ENCODE measurements around the gene WDR82. TPM values are rescaled to one million over a fixed set of nuclear protein-coding genes. Genes with fewer than 3 reads are reported as not detected.

The WDR82 gene
- total RNA-seq, 3 donors from 2014 or later = 49.6 to 53.1 (median 52.1) TPM

GRCh38 chr3:52259448-52259847 lies 19.0 kb downstream of the WDR82 start:
- H3K27ac ChIP-seq = no peak overlapping the region

GRCh38 chr3:52259035-52259434 lies 19.4 kb downstream of the WDR82 start:
- Histone ChIP-seq H3K9me3 (no peaks in the 10 kb centered on the region), H3K4me1 (no peaks in the 10 kb centered on the region), H3K27me3 (no peaks in the 10 kb centered on the region), H3K27ac (no peak overlapping the region), H3K36me3 (peaks cover 13% of the 10 kb centered on the region), H3K4me3 (no peak overlapping the region)
- intact Hi-C loops (cut with DNase I; ENCODE audit: low total_unique reads) = no loop called here
- no peak for DNase-seq (ENCODE audit: low spot score in 2 of 2)
- TF ChIP-seq CTCF (IDR thresholded peaks at IDR 0.05) = no peak

More at GRCh38 chr3:52259448-52259847, 19.0 kb downstream of the WDR82 start:
- Histone ChIP-seq H3K4me3 (no peak overlapping the region), H3K36me3 (peaks cover 13% of the 10 kb centered on the region), H3K4me1 (no peaks in the 10 kb centered on the region), H3K27me3 (no peaks in the 10 kb centered on the region), H3K9me3 (no peaks in the 10 kb centered on the region)
- intact Hi-C loops (cut with DNase I; ENCODE audit: low total_unique reads) = no loop called here
- TF ChIP-seq POLR2AphosphoS5 (IDR thresholded peaks at IDR 0.05) = no peak
- DNase-seq (ENCODE audit: low spot score in 2 of 2) = no peak

GRCh38 chr3:52257911-52258310 lies 20.5 kb downstream of the WDR82 start:
- no peak for DNase-seq (ENCODE audit: low spot score in 2 of 2)
- H3K9me3 ChIP-seq = no peaks in the 10 kb centered on the region
- TF ChIP-seq POLR2AphosphoS5 (IDR thresholded peaks at IDR 0.05) (no peak), CTCF (IDR thresholded peaks at IDR 0.05) (no peak)
- H3K27me3 ChIP-seq = no peaks in the 10 kb centered on the region
- no peaks in the 10 kb centered on the region for H3K4me1 ChIP-seq
- H3K27ac ChIP-seq = no peak overlapping the region
- no peak overlapping the region for H3K4me3 ChIP-seq
- H3K36me3 ChIP-seq = peaks cover 13% of the 10 kb centered on the region
- intact Hi-C loops (cut with DNase I; ENCODE audit: low total_unique reads) = no loop called here

GRCh38 chr3:52256622-52257021 lies 21.8 kb downstream of the WDR82 start:
- Histone ChIP-seq H3K9me3 (no peaks in the 10 kb centered on the region), H3K36me3 (peaks cover 13% of the 10 kb centered on the region), H3K27me3 (no peaks in the 10 kb centered on the region), H3K4me1 (no peaks in the 10 kb centered on the region), H3K4me3 (no peak overlapping the region), H3K27ac (no peak overlapping the region)
- intact Hi-C loops (cut with DNase I; ENCODE audit: low total_unique reads) = no loop called here
- DNase-seq (ENCODE audit: low spot score in 2 of 2) = no peak
- no peak for TF ChIP-seq CTCF (IDR thresholded peaks at IDR 0.05)
- TF ChIP-seq POLR2AphosphoS5 (IDR thresholded peaks at IDR 0.05) = no peak
- TF ChIP-seq POLR2A (IDR thresholded peaks at IDR 0.05) = no peak

- no peak for TF ChIP-seq CTCF (IDR thresholded peaks at IDR 0.05)
- Histone ChIP-seq H3K4me3 (no peak overlapping the region), H3K27ac (no peak overlapping the region), H3K4me1 (no peaks in the 10 kb centered on the region), H3K36me3 (peaks cover 13% of the 10 kb centered on the region), H3K9me3 (no peaks in the 10 kb centered on the region), H3K27me3 (no peaks in the 10 kb centered on the region)
- intact Hi-C loops (cut with DNase I; ENCODE audit: low total_unique reads) = no loop called here
- DNase-seq (ENCODE audit: low spot score in 2 of 2) = no peak
Observed at GRCh38 chr3:52256159-52256558, 22.3 kb downstream of the WDR82 start.

GRCh38 chr3:52254608-52255007 lies 23.8 kb downstream of the WDR82 start:
- H3K27ac ChIP-seq = no peak overlapping the region
- intact Hi-C loops (cut with DNase I; ENCODE audit: low total_unique reads) = no loop called here
- no peak for DNase-seq (ENCODE audit: low spot score in 2 of 2)
- no peaks in the 10 kb centered on the region for H3K9me3 ChIP-seq
- TF ChIP-seq POLR2A (IDR thresholded peaks at IDR 0.05) = no peak
- TF ChIP-seq CTCF (IDR thresholded peaks at IDR 0.05) = no peak
- no peak for TF ChIP-seq POLR2AphosphoS5 (IDR thresholded peaks at IDR 0.05)
- H3K27me3 ChIP-seq = no peaks in the 10 kb centered on the region
- H3K4me3 ChIP-seq = no peak overlapping the region
- peaks cover 11% of the 10 kb centered on the region for H3K36me3 ChIP-seq
- H3K4me1 ChIP-seq = no peaks in the 10 kb centered on the region
